ENCODE results near the gene FAXDC2. TPM values are rescaled to one million over a fixed set of nuclear protein-coding genes. Genes with fewer than 3 reads are reported as not detected.

The FAXDC2 gene, protein sequence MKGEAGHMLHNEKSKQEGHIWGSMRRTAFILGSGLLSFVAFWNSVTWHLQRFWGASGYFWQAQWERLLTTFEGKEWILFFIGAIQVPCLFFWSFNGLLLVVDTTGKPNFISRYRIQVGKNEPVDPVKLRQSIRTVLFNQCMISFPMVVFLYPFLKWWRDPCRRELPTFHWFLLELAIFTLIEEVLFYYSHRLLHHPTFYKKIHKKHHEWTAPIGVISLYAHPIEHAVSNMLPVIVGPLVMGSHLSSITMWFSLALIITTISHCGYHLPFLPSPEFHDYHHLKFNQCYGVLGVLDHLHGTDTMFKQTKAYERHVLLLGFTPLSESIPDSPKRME
- total RNA-seq: not detected

DNA sequence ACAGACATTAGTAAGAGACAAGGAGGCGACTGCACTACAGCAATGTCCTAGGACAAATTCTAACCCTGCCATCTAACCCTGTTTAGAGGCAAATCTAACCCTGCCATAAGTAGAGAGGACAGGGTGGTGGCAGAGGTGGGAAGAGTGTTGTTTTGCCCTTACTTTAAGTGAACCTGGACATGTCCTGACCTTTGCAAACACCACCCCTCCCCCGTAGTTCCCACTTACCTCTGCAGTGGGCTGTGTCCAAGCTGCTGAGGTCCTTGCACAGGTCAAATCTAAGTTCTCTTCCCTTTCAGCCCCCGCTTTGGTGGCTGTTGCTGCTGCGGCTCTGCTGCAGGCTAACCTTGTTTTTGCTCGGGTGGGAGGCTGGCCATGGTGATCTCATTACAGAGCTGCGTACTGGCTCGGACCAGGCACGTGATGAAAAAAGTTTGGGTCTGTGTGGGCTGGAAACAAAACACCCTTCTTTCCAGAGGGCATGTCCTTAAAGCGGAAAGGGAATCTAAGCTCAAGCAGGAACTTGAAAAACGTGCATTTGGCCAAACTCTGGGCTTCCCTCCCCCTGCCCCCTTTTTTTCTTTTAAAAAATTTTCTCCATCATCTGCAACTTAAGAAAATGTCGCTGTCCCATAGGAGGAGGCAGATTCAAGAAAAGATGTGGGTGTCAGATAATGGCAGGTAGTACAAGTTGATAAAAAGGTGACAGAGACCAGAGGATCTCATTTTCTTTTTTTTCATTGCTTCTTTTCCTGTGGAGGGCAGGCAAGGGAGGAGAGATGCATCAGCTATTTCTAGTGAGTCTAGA, at the start of gene FAXDC2:
TSS of gene FAXDC2 (minus strand) at position 349 of the 808 bp plus-strand sequence. CDS start 12,425 bp downstream, outside the sequence.

DNA sequence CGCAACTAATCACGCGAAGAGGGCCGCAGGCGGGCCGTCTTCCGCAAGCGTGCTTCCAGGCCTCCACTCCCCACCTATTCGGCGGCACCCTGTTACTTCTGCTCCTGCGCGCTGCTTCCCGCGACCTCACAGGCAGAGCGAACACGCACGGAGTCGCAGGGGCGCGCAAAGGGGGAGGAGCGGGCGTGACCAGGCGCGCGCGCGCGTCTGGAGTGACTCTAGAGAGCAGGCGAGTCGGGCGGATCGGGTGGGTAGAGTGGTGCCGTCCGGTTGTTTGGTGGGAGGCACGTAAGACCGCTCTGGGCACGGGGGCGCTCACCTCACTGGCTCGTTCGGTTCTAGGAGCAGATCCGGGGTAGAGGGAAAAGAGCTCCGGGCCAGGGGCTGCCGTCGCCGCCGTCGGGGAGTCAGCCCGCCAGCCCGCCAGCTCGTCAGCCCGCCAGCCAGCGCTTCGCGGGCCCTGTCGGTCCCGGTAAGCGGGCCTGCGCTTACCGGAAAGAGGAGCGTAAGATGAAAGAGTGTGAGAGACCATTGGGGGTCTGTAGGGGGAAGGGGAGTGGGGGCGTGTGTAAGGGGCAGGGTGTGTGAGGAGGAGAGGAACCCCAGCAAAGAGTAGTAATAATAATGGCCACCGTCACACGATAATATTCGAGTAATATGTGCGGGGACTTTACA, 8.0 kb upstream of the FAXDC2 start, which contains the start of gene CNOT8:
TSS of gene CNOT8 (plus strand) at position 331 of the 675 bp plus-strand sequence. CDS start 4,652 bp downstream, outside the sequence.

Small RNAs within 50 kb of the gene (microRNA-seq; reads per million reads assigned to microRNA genes)
- gene MIR378H (ENCODE audit: borderline microRNAs expressed, borderline replicate concordance): not detected

Other genes with a start within 250 kb of the FAXDC2 start
- 100 to 1,000 TPM; 190 to 196 TPM for gene LARP1, start 95.2 kb downstream of the FAXDC2 start, total RNA-seq
- 10 to 100 TPM; 88.6 to 95.1 TPM for gene CNOT8, start 8.0 kb upstream of the FAXDC2 start, total RNA-seq
- 10 to 100 TPM; 13.2 to 14.5 TPM for gene GEMIN5, start 87.6 kb upstream of the FAXDC2 start, total RNA-seq
- 10 to 100 TPM; 42.0 to 42.9 TPM for gene MRPL22, start 90.5 kb upstream of the FAXDC2 start, total RNA-seq
- under 1 TPM; 0.05 to 0.07 TPM for gene KIF4B, start 163.2 kb upstream of the FAXDC2 start, total RNA-seq

Measured in activated naive CD4-positive, alpha-beta T cell treated with anti-CD3 and anti-CD28 coated beads, Interleukin-2, amount 10 ng/mL, durations not matched to agents 5 hours and 36 hours (primary cell).